ENCODE data around the gene EVA1C.
"Not testable (repeated sequence)": the region's sequence is repeated elsewhere in the genome, so short reads cannot be mapped to it uniquely, and the experiment has no call there.

EVA1C gene

GRCh38 chr21:32447224-32447623 lies 34.7 kb downstream of the EVA1C start:
- TF ChIP-seq Cebpa-rat (IDR thresholded peaks at IDR 0.05): no peak
- Histone ChIP-seq H3K4me1 (no peaks in the 10 kb centered on the region), H4K20me1 (no peaks in the 10 kb centered on the region), H3K9me3 (replicated peaks in 1 of 11) (peaks cover 10 to 24% (median 17%) of the 10 kb centered on the region in 11 experiments; a peak in 18 of 22 replicates), H3K36me3 (no peaks in the 10 kb centered on the region), H3K4me3 (no peak overlapping the region), H3K27me3 (no peaks in the 10 kb centered on the region), H3K9ac (no peak overlapping the region), H3K4me2 (no peak overlapping the region), H3K27ac (no peak overlapping the region)

DNA sequence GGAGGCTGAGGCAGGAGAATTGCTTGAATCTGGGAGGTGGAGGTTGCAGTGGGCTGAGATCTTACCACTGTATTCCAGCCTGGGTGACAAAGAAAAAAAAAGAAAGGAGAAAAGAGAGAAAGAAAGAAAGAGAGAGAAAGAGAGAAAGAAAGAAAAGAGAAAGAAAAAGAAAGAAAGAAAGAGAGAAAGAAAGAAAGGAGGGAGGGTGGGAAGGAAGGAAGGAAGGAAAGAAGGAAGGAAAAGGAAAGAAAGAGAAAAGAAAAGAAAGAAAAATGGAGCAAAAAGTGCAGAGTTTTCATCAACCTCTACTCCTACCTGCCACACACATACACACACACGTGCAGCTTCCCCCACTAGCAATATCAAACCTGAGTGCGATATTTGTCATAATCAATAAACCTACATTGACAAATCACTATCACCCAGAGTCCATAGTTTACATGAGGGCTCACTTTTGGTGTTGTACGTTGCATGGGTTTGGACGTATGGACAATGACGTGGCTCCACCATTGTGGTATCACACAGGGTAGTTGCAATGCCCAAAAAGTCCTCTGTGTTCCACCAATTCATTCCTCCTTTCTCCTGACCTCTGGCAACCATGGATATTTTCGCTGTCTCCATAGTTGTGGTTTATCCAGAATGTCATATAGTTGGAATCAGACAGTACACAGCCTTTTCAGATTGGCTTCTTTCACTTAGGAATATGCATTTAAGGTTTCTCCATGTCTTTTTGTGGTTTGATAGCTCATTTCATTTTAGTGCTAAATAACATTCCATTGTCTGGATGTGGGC lies 36.5 kb downstream of the EVA1C start:
- no peak overlapping the region for H3K4me2 ChIP-seq
- H3K9ac ChIP-seq: no peak overlapping the region
- H3K4me1 ChIP-seq: no peaks in the 10 kb centered on the region
- TF ChIP-seq Cebpa-rat (IDR thresholded peaks at IDR 0.05): no peak
- H3K27ac ChIP-seq: no peak overlapping the region
- H3K4me3 ChIP-seq: no peak overlapping the region
- H4K20me1 ChIP-seq: no peaks in the 10 kb centered on the region
- H3K36me3 ChIP-seq: no peaks in the 10 kb centered on the region
- no peaks in the 10 kb centered on the region for H3K27me3 ChIP-seq
- peaks cover 5 to 14% (median 7%) of the 10 kb centered on the region in 11 experiments; a peak in 18 of 22 replicates for H3K9me3 ChIP-seq (replicated peaks in 1 of 11)

- H4K20me1 ChIP-seq; H3K27ac ChIP-seq; H3K4me3 ChIP-seq; H3K9ac ChIP-seq; H3K9me3 ChIP-seq (replicated peaks in 1 of 11); H3K36me3 ChIP-seq; H3K4me1 ChIP-seq; H3K27me3 ChIP-seq; H3K4me2 ChIP-seq: not testable (repeated sequence)
Measured at GRCh38 chr21:32450881-32451701, 38.6 kb downstream of the EVA1C start.

GRCh38 chr21:32452191-32452590 lies 39.7 kb downstream of the EVA1C start:
- not testable (repeated sequence) for H4K20me1 ChIP-seq; H3K4me2 ChIP-seq; H3K9me3 ChIP-seq (replicated peaks in 1 of 11); H3K4me1 ChIP-seq; H3K27me3 ChIP-seq; H3K9ac ChIP-seq; H3K36me3 ChIP-seq; H3K27ac ChIP-seq; H3K4me3 ChIP-seq

GRCh38 chr21:32452641-32453040 lies 40.1 kb downstream of the EVA1C start:
- H3K4me1 ChIP-seq: no peaks in the 10 kb centered on the region
- no peaks in the 10 kb centered on the region for H3K9me3 ChIP-seq (replicated peaks in 1 of 11)
- H3K9ac ChIP-seq: no peak overlapping the region
- no peak overlapping the region for H3K4me3 ChIP-seq
- H3K27ac ChIP-seq: no peak overlapping the region
- H3K27me3 ChIP-seq: no peaks in the 10 kb centered on the region
- TF ChIP-seq Cebpa-rat (IDR thresholded peaks at IDR 0.05): no peak
- H4K20me1 ChIP-seq: no peaks in the 10 kb centered on the region
- no peaks in the 10 kb centered on the region for H3K36me3 ChIP-seq
- H3K4me2 ChIP-seq: no peak overlapping the region

- no peak for TF ChIP-seq Cebpa-rat (IDR thresholded peaks at IDR 0.05)
- H3K4me3 ChIP-seq: no peak overlapping the region
- no peaks in the 10 kb centered on the region for H3K27me3 ChIP-seq
- H3K36me3 ChIP-seq: no peaks in the 10 kb centered on the region
- no peak overlapping the region for H3K27ac ChIP-seq
- no peaks in the 10 kb centered on the region for H4K20me1 ChIP-seq
- no peak overlapping the region for H3K4me2 ChIP-seq
- H3K9ac ChIP-seq: no peak overlapping the region
- no peaks in the 10 kb centered on the region for H3K4me1 ChIP-seq
- no peaks in the 10 kb centered on the region for H3K9me3 ChIP-seq (replicated peaks in 1 of 11)
Measured at GRCh38 chr21:32455548-32455947, 43.0 kb downstream of the EVA1C start.

DNA sequence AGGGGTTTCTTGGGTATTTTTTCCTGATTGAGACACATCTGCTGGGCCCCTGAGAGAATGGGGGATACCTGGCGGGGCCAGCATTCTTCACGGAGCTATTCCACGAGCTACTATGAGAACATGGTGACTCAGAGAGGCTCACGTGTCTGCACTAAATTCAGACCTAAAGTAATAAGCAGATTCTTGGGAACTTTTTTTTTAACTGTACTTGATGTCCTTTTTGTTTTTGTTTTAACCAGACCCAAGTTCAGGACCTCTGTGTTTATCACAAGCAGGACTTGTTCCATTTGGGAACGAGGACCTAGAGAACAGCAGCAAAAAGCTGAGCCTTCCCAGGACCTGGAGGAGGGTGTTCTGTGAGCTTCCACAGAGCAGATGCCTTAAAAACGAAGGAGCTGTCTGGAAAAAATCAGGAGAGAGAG lies 44.0 kb downstream of the EVA1C start:
- H3K27me3 ChIP-seq: no peaks in the 10 kb centered on the region
- no peak for TF ChIP-seq Cebpa-rat (IDR thresholded peaks at IDR 0.05)
- H3K9me3 ChIP-seq (replicated peaks in 1 of 11): no peaks in the 10 kb centered on the region
- H3K4me3 ChIP-seq: no peak overlapping the region
- no peak overlapping the region for H3K9ac ChIP-seq
- H3K4me1 ChIP-seq: no peaks in the 10 kb centered on the region
- no peak overlapping the region for H3K4me2 ChIP-seq
- H4K20me1 ChIP-seq: no peaks in the 10 kb centered on the region
- no peaks in the 10 kb centered on the region for H3K36me3 ChIP-seq
- no peak overlapping the region for H3K27ac ChIP-seq

DNA sequence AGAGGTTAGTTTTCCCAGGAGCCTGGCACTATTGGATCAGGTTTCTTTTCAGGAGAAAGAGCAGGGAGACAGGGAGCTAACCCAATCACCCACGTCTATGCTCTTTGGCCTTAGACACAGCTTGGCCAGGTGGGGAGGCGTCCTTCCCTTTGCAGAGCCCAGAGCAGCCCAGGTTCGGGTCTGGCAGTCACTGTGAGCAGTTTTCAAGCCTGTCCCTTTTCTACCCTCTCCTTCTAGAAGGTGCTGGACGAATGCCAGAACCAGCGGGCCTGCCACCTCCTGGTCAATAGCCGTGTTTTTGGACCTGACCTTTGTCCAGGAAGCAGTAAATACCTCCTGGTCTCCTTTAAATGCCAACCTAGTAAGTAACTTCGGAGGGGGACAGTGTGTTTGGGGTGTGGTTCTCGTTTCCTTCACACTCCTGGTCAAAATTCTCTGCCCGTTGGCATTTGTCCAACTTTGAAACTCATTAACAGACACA lies 44.9 kb downstream of the EVA1C start:
- Histone ChIP-seq H4K20me1 (no peaks in the 10 kb centered on the region), H3K4me3 (no peak overlapping the region), H3K27ac (no peak overlapping the region), H3K4me2 (no peak overlapping the region), H3K9ac (no peak overlapping the region), H3K27me3 (no peaks in the 10 kb centered on the region), H3K4me1 (no peaks in the 10 kb centered on the region), H3K36me3 (no peaks in the 10 kb centered on the region), H3K9me3 (replicated peaks in 1 of 11) (peaks cover 0 to 3% (median 2%) of the 10 kb centered on the region in 11 experiments; a peak in 11 of 22 replicates)
- no peak for TF ChIP-seq Cebpa-rat (IDR thresholded peaks at IDR 0.05)

DNA sequence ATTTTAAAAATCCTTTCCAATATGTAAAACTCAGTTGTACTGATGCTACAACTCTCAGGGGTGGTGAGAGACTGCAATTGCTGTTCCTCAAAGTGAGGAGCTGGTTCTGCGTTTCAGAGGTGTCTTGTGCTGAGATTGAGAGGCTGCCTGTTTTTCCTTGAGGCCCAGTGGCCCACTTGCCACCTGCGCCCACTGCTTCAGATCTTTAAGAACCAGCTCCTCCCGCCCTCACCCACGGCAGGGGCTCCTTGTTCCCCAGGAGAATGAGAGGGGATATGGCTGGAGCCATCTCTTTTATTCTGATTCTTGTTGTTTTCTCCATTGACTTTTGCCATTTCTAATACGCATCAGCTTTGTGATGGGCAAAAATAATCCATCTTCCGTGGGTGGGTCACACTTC lies 45.5 kb downstream of the EVA1C start:
- no peak overlapping the region for H3K4me2 ChIP-seq
- no peak for TF ChIP-seq Cebpa-rat (IDR thresholded peaks at IDR 0.05)
- no peaks in the 10 kb centered on the region for H3K36me3 ChIP-seq
- no peaks in the 10 kb centered on the region for H4K20me1 ChIP-seq
- no peak overlapping the region for H3K4me3 ChIP-seq
- no peaks in the 10 kb centered on the region for H3K27me3 ChIP-seq
- peaks cover 0 to 8% (median 7%) of the 10 kb centered on the region in 11 experiments; a peak in 16 of 22 replicates for H3K9me3 ChIP-seq (replicated peaks in 1 of 11)
- no peaks in the 10 kb centered on the region for H3K4me1 ChIP-seq
- no peak overlapping the region for H3K27ac ChIP-seq
- no peak overlapping the region for H3K9ac ChIP-seq

Measured in BLaER1 treated with 17β-estradiol and CSF1 and Interleukin-3, amounts not matched to agents 10 nM and 100 nM (cell line).